Posterior vena cava (tissue), 2 donors: Measurements from ENCODE around the gene SIRT3. TPM values are rescaled to one million over a fixed set of nuclear protein-coding genes. Genes with fewer than 3 reads are reported as not detected.
"Not testable (repeated sequence)": the region's sequence is repeated elsewhere in the genome, so short reads cannot be mapped to it uniquely, and the experiment has no call there.

Experiments
- DNase-seq: peaks from one replicate; pipeline ENCODE4 v3.0.0-alpha.2; 2020; ENCODE audit warnings: low spot score
- intact Hi-C, 2 donors: fragments of 100-400 bp; cut with DNase I; formaldehyde crosslinking; loops; one replicate each; pipeline versions ENCODE4 v1.14.1 to v1.14.2; 2022 to 2023
- total RNA-seq, 2 donors: library from RNA; stranded (reverse); fragmentation: NEBNext Ultra II Directional; extraction: Animal tissue kit (Norgen Biotek cat#: 25700); gene quantifications; one replicate each; pipeline ENCODE4 v1.2.1, GENCODE V29; 2021
- donor health status: DM: yes; HTN: yes; CAD: no.
- donor health status: DM: yes; HTN: yes; CAD: no.

Gene SIRT3
- total RNA-seq, 2 donors from 2014 or later: 9.1 to 13.3 TPM

DNA sequence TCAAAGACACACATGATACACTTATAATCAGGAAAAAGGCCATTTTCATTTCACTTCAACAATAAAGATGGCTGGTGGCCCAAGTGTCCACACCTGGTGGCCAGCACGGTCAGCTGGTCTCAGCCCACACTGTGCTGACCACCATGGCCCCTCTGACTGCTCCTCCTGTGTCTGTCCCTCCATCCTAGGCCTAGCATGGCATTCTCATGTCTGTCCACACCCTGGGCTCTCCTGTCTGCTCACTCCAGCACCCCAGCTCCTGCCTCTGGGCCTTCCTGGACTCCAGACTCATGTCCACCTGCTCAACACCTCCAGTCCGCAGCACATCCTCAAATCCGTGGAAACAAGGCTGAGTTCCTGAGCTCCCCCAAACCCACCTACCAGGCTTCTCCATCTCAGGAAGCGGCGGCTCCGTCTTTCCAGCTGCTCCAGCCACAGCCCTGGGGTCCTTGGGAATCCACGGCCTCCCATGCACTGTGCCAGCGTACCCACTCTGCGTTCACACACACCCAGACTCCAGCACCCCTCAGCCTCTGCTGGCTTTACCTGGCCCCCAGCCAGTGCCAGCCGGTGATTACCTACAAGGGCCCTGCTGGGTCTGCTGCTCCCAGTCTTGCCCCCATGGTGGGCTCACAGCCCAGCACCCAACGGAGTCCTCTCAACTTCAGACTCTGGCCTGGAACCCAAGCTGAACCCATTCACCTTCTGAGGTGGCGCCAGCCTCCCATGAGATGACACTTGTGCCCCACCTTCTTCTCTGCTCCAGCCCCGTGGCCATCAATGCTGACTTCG, 13.9 kb downstream of the SIRT3 start:
- intact Hi-C loops: no loop called here
- peak; percentile 67 for DNase-seq

DNA sequence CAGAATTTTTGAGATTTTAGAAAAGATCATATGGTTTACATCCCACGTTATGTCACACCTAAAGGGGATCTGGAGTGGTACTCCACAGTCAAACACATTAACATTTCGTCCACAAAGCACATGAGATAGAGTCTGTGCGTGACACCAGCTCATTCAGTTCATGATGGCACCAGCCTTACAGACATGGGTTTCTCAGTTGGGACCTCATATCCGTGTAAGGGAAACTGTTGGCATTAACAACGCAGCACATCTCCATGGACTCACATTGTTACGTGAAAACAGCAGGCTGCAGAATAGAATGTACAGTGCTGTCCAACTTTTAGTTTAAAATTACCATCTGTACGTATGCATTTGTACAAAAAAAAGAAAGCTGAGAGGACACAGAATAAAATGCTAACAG, 14.6 kb downstream of the SIRT3 start:
- intact Hi-C loops: no loop called here
- DNase-seq: no peak

DNA sequence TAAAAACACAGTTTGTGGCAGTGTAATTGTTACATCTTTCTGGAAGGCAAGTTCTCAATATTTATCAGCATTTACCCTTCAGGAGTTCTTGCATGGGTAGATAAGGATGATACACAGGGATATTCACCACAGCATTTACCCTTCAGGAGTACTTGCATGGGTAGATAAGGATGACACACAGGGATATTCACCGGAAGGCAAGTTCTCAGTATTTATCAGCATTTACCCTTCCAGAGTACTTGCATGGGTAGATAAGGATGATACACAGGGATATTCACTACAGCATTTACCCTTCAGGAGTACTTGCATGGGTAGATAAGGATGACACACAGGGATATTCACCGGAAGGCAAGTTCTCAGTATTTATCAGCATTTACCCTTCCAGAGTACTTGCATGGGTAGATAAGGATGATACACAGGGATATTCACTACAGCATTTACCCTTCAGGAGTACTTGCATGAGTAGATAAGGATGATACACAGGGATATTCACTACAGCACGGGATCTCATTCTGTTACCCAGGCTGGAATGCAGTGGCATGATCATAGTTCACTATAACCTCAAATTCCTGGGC, 15.4 kb downstream of the SIRT3 start:
- intact Hi-C loops, DNase-seq: not testable (repeated sequence)

DNA sequence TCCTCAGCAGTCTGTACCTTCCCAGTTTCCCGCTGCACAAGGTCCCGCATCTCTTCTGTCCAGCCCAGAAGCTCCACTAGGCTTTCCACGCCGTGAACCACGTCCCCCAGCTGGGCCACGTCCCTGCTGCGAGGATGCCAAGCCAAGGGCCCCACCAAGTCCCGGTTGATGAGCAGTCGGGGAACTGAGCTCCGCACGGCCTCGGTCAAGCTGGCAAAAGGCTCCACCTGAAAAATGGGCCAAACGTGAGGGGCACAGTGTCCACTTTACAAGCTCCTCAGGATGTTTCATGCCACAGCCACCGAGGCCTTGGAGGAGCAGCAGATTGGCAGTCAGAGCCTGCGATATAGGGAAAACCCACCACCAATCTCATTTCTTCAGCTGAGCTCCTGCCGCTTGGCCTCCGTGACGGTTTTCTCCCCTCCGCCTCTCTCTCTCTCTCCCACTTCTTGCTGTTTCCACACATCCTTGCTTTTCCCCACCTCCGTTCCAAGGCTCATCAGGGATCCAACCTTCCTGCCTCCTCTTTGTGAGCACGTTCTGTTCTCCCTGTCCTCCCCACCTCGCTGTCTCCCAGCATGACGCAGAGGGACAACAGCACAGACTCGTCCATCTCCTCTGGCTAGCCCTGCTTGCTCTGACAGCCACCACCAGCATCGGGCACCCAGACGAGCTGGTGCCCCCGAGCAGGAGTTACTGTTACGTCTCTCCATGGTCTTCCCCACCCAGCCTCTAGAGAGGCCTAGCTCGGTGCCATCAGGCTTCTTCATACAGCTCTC, 17.1 kb downstream of the SIRT3 start:
- DNase-seq: peak; percentile 47
- intact Hi-C loops: no loop called here

DNA sequence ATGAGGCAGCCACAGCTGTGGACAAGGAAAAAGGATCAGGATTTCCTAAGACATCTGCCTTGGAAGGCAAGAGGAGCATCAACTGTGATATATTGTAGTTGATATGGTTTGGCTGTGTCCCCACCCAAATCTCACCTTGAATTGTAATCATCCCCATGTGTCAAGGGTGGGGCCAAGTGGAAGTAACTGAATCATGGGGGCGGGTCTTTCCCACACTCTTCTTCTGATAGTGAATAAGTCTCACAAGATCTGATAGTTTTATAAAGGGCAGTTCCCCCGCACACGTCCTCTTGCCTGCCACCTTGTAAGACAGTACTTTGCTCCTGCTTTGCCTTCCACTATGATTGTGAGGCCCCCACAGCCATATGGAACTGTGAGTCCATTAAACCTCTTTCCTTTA, 18.4 kb downstream of the SIRT3 start:
- no peak for DNase-seq
- intact Hi-C loops: no loop called here

DNA sequence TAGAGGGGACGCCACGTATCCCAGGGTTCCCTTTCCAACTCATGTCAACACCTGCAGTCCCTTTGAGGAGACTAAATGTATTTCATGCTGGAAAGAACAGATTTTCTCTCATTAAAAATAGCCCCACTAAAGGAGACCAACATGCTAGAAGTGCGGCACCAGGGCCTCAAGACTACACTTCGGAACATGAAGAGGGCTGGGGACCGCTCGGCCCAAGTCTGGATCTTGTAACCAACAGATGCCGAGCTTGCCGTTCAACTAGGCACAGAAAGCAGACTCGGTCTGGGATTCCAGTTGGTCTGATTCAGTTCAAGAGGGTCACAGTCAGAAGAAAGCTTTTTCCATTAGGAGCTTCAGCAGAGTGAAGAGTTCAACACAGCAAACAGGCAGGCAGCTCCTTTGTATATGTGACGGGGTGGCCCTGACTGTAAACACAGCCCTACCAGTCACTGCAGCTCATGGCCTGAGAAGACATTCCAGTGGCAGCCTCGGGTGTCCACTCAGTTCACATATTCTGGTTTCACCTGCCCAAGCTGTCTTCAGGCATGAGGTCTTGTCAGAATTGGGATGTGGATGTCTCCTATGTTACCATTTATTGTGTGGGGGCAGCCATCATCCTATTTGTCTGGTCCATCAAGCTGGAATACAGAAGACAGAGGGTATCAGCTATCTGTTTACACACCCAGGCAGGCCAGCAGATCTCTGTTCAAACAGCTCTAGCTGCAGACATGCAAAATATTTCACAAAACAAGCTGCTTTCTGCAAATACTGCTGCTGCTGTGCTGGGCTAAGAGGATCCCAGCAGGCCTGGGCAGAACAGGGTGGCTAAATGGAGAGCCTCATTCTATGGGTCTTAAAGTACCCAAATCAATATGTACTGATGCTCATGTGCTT, 19.8 kb downstream of the SIRT3 start:
- intact Hi-C loops: no loop called here
- peak; percentile 16 for DNase-seq

DNA sequence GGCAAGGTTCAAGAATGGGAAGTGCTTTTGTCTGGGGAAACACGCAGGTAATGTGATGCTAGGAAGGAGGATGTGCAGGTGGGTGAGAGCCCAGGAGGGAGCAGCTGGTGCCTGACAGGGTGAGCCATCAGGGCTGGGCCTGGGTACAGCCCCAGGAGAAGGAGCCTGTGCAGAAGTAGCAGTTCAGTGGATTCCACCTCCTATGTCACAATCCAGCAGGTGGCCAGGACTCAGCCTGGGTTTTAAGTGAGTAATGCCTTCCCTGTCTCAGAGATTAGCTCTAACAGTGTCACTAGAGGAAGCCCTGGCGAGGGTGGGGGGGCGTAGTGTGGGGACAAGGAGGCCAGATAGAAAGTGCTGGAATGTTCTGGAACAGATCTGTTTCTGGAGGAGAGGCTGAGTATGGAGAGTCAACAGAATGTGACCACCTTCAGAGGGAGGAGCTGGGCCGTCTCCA, 20.5 kb downstream of the SIRT3 start:
- peak; percentile 35 for DNase-seq
- intact Hi-C loops: no loop called here

DNA sequence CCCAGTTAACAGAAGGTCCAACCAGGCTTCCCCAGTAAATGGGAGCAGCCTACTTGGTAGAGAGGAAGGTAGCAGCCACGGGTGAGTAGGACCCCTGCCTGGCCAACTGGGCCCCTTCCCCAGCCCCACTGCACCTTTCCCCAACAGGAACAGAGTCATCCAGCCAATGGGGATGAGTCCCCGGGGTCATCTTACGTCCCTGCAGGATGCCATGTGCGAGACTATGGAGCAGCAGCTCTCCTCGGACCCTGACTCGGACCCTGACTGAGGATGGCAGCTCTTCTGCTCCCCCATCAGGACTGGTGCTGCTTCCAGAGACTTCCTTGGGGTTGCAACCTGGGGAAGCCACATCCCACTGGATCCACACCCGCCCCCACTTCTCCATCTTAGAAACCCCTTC, 22.1 kb downstream of the SIRT3 start:
- intact Hi-C loops: no loop called here
- peak; percentile 55 for DNase-seq

DNA sequence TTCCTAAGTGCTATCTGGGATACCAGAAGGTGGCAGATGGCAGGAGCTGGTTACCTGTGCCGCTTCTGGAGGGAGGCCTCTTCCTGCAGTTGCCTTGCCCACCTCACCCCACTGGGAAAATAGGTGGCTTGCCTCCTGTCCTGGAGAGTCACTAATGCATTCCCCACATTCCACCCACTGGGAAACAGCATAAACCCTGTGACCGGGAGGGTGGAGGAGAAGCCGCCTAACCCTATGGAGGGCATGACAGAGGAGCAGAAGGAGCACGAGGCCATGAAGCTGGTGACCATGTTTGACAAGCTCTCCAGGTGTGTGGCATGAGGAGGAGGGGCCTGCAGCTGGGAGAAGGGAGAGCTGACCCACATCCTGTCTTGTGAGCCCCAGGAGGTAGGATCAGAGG, 23.0 kb downstream of the SIRT3 start:
- intact Hi-C loops: no loop called here
- peak; percentile 51 for DNase-seq

DNA sequence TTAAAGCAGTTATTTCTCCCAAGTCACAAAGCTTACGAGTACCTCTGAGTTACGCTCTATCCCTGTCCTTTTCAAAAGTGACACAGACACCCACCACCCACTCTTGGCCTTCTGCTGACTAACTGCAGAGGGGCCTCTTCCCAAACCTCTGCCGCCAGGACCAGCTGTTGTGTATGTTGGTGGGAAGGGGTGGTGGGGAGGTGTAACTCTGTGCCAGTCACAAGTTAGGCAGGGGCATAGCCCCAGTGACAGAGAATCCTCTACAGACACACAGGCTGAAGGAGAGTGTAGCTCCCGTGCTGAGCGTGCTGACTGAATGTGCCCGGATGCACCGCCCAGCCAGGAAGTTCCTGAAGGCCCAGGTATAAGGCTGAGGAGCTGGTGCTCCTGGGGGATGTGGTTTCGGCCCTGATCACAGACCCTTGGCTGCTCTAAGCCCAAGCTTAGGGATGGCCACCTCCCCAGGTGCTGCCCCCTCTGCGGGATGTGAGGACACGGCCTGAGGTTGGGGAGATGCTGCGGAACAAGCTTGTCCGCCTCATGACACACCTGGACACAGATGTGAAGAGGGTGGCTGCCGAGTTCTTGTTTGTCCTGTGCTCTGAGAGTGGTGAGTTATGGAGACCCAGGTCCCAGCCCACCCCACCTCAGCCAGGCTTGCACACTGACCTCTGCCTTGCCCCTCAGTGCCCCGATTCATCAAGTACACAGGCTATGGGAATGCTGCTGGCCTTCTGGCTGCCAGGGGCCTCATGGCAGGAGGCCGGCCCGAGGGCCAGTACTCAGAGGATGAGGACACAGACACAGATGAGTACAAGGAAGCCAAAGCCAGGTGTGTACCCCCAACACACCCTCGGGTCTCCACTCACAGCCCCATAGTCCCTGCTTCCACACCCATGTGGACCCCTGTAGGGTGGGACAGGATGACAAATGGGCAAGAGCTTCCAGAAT, 23.7 kb downstream of the SIRT3 start:
- intact Hi-C loops: no loop called here
- peak; percentile 62 for DNase-seq

DNA sequence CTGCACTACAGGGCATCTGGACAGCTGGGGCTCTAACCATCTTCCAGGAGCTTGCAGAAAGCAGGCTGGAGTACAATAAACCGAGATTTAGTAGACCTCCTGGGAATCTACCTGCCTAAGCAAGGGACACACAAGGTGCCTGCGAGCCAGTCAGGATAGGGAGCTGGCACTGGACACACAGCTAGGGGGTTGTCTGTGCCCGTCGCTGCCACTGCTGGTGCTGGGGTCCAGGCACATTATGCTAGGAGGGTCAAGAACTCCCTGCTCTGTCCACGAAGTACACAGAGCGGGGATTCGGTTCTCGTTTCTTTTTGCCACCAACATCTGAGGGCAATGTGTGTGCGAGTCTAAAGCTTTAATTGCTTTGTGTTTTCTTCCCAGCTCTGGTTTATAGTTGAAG, 24.4 kb downstream of the SIRT3 start:
- DNase-seq: peak; percentile 59
- intact Hi-C loops: no loop called here

DNA sequence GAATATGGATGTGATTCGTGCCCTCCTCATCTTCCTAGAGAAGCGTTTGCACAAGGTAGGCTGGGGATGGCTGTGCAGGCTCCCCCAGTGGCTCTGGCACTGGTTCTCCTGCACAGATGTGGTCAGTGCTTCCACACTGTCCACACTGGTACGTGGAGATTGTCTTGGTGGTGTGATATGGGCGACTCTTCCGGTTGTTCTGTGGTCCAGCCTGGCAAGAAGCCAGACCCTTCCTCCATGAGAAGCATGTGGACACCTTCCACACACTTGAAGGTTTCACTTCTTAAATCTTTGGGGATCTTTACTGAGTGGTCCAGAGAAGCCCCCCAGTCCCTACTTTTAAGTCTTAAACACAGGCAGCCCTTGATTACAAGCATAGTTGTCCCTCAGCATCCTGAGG, 24.8 kb downstream of the SIRT3 start:
- peak; percentile 10 for DNase-seq
- intact Hi-C loops: no loop called here

DNA sequence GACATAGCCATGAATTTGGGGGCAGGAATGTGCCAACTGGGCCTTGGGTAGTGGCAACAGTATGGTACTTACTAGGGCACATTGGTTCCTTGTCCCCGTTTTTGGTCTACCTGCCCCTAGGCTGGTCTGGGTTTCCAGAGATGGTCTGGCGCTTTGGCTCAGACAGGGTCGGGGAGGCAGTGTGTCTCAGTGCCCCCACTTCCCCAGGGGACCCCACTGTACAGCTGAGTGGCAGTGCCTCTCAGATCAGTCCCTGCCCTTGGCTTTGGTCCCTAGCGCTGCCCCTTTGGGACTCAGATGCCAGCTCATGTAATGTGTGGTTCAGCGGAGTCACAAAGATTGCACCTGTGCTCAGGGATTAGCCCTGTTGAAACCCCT, 25.4 kb downstream of the SIRT3 start:
- intact Hi-C loops: no loop called here
- DNase-seq: peak; percentile 23

DNA sequence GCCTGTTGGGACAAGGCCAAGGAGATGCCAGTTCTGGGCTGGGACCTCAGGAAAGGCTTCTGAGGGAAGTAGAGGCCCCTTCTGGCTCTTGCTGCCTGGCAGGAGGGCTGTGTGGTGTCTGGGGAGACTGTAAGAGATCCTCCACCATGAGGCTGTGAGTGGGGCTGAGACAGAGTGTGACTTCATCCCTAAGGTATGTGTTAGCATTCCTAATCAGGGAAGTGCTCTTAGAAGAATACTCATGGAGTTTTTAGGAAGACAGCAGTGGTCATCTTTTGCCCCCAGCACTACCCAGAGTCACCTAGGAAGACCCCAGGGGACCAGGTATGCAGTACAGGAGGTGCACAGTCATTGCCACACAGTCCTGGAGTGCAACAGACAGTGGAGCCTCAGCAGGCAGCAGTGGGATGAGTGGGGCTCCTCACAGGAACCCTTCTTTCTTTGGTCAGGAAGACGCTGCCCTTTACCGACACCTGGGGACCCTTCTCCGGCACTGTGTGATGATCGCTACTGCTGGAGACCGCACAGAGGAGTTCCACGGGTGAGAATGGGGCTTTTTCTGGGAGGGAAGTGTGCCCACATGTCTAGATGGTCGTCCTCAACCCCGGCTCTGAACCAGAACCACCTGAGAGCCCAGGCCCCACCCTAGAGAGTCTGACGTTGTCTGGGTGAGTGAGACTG, 25.9 kb downstream of the SIRT3 start:
- peak; percentile 68 for DNase-seq
- intact Hi-C loops: no loop called here

DNA sequence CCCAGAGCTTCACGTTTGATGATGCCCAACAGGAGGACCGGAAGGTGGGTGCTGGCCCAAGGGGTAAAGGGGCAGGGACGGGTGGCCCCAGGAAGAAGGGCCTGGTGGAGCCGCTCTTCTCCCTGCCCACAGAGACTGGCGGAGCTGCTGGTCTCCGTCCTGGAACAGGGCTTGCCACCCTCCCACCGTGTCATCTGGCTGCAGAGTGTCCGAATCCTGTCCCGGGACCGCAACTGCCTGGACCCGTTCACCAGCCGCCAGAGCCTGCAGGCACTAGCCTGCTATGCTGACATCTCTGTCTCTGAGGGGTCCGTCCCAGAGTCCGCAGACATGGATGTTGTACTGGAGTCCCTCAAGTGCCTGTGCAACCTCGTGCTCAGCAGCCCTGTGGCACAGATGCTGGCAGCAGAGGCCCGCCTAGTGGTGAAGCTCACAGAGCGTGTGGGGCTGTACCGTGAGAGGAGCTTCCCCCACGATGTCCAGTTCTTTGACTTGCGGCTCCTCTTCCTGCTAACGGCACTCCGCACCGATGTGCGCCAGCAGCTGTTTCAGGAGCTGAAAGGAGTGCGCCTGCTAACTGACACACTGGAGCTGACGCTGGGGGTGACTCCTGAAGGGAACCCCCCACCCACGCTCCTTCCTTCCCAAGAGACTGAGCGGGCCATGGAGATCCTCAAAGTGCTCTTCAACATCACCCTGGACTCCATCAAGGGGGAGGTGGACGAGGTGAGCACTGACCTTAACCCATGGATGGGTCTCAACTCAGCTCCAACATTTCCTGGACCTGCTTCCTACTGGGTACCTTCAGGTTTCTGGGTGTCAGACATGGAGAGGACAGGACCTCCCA, 26.6 kb downstream of the SIRT3 start:
- intact Hi-C loops: loop anchor here in 1 of 2 donors (10.0 kb wide), 1 partner anchor 155 kb away; the partner anchor contains the start of gene B4GALNT4
- DNase-seq: peak; percentile 78

DNA sequence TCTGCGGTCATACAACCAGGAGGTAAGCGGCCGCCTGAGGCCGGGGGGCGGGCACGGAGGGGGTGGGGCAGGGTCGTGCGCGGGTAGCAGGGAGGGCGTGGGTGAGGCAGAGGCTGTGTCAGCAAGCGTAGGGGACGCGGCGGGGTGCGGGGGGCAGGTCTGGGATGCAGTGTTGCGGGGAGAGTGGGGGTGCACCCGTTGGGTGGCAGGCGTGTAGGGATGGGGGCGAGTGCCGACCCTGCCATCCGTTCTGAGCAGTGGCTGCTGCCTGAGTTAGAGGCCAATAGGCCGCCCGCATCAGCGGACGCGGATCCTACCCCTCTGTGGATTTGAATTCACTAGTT, 27.3 kb downstream of the SIRT3 start:
- no peak for DNase-seq
- intact Hi-C loops: loop anchor here in 1 of 2 donors (10.0 kb wide), 1 partner anchor 156 kb away; the partner anchor contains the start of gene B4GALNT4
